Epithelial cell of esophagus (primary cell): ENCODE measurements around the gene NTN1.

Experiments used
- DNase-seq: peaks from one replicate; pipeline ENCODE4 v3.0.0; 2010; ENCODE audit warnings: low read depth
- H3K4me3 ChIP-seq: 2 replicates; pipeline ENCODE4 v1.5.1; 2011; ENCODE audit warnings: mild to moderate bottlenecking, low read length, control low read depth
- TF ChIP-seq, protein P1 (sequence below): IDR thresholded peaks from 2 replicates; pipeline ENCODE4 v1.5.1; 2011; ENCODE audit warnings: low read depth, mild to moderate bottlenecking, low read length, control low read depth, inconsistent platforms; ENCODE audit not compliant: insufficient read depth; ENCODE audit errors: missing control alignments

The NTN1 gene

DNA sequence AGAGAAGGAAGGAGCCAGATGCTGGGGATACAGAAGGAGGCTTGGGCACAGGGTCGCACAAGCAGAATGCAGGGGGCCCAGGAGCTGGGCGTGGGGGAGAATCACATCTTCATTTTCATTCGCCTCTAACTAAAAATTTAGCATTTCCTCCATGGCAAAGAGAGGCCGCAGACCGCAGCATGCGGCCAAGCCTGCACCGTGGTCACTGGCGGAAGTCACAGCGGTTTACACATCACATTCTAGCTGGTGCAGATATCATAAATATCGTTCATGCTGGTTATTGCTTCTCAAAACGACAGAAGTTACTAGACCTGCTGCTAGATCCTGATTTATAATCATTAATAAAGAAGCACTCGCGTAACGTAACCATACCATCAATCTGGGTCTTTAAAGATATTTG is 162.0 kb downstream of the NTN1 start:
- TF ChIP-seq, protein P1, sequence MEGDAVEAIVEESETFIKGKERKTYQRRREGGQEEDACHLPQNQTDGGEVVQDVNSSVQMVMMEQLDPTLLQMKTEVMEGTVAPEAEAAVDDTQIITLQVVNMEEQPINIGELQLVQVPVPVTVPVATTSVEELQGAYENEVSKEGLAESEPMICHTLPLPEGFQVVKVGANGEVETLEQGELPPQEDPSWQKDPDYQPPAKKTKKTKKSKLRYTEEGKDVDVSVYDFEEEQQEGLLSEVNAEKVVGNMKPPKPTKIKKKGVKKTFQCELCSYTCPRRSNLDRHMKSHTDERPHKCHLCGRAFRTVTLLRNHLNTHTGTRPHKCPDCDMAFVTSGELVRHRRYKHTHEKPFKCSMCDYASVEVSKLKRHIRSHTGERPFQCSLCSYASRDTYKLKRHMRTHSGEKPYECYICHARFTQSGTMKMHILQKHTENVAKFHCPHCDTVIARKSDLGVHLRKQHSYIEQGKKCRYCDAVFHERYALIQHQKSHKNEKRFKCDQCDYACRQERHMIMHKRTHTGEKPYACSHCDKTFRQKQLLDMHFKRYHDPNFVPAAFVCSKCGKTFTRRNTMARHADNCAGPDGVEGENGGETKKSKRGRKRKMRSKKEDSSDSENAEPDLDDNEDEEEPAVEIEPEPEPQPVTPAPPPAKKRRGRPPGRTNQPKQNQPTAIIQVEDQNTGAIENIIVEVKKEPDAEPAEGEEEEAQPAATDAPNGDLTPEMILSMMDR: no peak
- H3K4me3 ChIP-seq: no peak overlapping the region
- no peak for DNase-seq

- H3K4me3 ChIP-seq: no peak overlapping the region
- TF ChIP-seq, protein P1: no peak
- no peak for DNase-seq
These were observed 163.8 kb downstream of the NTN1 start for GRCh38 chr17:9185142-9185541.

GRCh38 chr17:9185688-9186284 is 164.5 kb downstream of the NTN1 start:
- no peak for DNase-seq
- no peak overlapping the region for H3K4me3 ChIP-seq
- TF ChIP-seq, protein P1: no peak

DNA sequence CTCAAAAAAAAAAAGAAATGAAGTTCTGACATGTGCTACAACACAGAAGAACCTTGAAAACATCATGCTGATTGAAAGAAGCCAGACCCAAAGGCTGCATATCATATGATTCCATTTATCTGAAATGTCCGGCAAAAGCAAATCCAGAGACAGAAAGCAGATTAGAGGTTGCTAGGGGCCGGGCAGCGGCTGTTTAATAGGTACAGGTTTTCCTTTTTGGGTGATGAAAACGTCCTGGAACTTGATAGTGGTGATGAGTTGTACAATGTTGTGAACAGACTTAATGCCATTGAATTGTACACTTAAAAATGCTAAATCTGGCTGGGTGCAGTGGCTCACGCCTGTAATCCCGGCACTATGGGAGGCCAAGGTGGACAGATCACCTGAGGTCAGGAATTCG is 166.5 kb downstream of the NTN1 start:
- no peak overlapping the region for H3K4me3 ChIP-seq
- no peak for DNase-seq
- TF ChIP-seq, protein P1: no peak

DNA sequence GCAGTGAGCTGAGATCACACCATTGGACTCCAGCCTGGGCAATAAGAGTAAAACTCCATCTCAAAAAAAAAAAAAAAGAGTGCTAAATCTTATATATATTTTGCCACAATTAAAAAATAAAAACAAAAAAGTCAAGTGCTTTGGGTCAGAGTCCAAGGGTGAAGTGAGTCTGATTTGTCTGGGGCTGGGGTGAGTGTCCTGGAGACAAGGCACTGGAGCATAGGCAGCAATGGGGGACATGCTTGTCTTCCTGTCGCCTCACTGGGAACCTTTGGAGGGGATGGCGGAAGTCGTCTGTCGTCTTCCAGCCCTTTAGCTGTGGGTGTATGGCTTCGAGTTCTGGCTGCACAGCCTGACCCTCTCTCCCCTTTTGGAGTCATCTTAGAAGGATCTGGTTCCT is 167.1 kb downstream of the NTN1 start:
- TF ChIP-seq, protein P1: no peak
- no peak for DNase-seq
- no peak overlapping the region for H3K4me3 ChIP-seq

DNA sequence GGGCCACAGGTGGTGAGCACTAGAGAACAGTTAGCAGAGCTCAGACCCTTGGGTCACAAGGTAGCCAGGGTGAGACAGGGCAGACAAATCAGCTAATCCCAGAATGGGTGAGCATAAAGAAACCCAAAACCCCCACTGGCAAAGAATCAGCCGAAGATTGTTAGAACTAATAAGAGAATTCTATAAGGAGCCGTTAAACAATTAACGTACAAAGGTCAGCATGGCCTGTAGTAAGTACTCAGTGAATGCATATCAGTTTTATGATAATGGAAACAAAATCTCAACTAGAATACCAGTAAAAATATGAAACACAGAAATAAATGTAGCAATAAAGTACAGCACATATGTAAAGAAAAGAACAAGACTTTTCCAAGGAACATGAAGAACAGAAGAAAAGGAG is 168.6 kb downstream of the NTN1 start:
- DNase-seq: no peak
- TF ChIP-seq, protein P1: no peak

DNA sequence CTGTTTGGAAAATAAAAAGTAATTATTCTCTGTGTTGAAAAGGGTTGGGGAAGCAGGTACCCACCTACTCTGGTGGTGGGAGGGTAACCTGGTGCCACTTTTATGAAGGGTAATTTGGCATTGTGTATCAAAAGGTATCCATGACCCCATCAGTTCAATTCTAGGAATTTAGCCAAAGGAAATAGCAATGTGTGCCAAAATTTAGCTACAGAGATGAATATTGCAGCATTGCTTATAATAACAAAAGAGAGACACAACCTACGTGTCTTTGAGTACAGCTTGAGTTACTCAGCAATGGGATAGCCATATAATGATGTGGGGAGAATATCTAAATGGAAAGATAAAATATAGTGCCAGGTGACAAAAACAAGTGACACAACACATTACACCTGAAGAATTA is 170.7 kb downstream of the NTN1 start:
- DNase-seq: no peak
- TF ChIP-seq, protein P1: no peak
- H3K4me3 ChIP-seq: no peak overlapping the region

More for the DNA sequence above, 168.6 kb downstream of the NTN1 start:
- no peak overlapping the region for H3K4me3 ChIP-seq
